NCI-H1436 treated with DMSO at 0.1 percent for 48 hours (cell line): Measurements from ENCODE around the gene PARP12.

Experiments
- DNase-seq: peaks from one replicate; lab custom pipeline; 2025; lab: John Stamatoyannopoulos, UW

Gene PARP12

GRCh38 chr7:139991911-139992310, 70.8 kb downstream of the PARP12 start:
- no peak for DNase-seq

DNA sequence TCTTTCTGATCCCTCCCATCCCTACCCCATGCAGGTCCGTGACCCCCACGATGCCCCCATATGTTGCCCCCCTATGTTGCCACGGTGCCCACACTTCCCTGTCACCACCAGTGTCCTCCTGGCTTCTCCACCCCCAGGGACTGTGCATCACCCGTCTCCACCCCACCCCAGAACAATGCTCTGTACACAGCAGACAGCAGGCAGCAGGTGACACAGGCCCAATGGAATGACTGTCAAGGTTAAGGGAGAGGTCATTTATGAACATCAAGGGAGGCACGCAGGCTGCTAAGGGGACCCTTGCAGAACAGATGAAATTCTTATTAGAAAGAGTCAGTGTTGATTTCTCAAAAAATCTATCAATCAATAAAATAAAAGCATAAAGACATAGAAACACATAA, 71.5 kb downstream of the PARP12 start:
- no peak for DNase-seq

DNA sequence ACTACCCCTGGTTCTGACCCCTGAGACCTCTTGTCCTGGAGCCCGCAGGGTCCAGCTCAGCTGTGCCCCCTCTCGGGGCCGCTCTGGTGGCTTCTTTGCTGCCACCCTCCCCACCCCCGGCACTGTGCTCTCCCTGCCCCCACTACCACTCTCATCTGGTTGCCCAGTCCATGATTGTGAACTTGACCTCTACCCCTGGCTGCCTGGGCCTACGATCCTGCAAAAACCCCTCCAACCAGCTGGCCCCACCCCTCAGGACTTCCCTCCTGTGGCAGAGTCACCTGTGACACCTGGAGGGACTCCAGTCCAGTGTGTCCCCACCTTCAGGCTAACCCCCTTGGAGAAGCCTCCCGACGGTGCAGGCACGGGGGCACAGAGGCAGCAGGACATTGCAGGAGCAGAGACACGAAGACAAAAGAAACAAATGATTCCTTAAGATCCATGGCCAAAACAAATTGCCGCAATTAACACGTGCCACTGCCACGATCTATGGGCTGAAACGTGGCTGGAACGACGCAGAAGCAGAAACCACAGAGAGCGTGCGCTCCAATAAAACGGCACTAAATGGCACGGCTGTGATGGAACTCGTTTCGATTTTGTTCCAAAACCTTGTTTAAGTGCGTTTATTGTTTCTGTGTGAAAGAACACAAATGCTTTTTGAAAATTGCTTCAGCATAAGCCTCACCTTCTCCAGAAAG, 72.0 kb downstream of the PARP12 start:
- no peak for DNase-seq

GRCh38 chr7:139990142-139990535, 72.6 kb downstream of the PARP12 start:
- no peak for DNase-seq

DNA sequence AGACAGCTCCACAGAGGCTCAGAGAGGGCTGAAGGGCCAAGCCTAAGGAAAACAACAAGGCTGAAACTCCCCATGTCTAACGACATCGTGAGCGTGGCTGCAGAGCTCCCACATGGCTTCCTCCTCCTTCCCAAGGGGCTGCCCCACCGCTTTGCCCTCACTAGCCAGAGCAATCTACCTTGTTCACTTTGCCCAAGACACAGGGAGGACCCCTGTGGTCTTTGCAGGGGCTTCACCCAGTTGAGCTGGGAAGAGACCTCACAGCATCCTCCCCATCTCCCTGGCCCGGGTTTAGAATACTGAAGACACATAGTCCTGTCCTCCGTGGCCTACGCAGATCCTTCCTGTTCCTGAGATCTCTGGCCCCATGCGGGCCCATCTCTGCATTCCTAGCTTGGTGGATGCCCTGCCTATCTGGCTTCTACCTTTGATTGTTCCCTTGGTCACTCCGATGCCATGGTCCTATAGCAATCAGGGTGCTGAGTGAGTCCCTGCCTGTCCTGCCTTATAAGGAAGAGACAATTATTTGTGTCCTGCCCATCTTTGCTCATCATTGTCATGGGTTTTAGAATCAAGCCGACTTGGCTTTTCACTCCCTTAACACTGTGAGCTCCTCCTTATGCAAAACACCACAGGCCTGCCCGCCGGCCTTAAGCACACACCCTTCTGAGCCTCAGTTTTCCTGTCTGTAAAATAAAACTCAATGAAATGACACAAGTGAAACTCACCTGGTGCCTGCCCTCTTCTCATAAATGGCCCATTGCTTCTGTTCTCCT, 73.2 kb downstream of the PARP12 start:
- DNase-seq = no peak

DNA sequence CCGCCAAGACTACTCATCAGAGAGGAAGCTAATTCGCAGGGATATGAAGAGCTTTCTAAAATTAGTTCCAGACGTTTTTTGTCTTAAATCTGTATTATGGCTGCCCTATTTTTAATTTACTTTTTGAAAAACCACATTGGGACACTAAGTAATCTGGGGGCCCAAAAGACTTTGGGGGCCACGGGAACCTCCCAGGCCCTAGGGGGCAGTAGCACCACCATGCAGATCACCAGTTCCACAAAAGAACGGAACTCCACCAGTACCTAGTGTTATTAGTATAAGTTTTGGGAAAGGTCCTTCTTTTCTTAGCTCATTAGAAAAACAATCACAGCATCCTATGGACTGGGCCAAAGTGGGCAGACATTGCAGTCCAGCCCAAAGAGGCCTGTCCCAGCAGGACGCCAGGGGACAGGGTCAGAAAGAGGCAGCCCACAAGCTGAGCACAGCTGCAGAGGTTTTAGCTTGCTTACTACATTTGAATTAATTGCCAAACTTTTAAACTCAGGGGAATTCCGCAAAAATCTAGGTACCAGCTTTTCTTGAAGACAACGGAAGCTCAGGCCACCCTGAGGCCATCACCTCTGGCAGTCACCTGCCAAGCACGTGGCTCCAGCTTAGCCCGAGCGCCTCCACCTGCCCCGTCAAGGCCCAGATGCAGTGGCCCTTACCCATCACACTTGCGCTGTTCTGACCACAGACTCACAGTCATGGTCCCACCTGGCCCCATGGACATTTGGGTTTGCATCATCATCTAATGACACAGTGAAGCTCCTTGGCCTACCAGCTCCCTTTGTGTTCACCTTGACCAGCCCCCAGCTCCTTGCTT, 74.8 kb downstream of the PARP12 start:
- no peak for DNase-seq

DNA sequence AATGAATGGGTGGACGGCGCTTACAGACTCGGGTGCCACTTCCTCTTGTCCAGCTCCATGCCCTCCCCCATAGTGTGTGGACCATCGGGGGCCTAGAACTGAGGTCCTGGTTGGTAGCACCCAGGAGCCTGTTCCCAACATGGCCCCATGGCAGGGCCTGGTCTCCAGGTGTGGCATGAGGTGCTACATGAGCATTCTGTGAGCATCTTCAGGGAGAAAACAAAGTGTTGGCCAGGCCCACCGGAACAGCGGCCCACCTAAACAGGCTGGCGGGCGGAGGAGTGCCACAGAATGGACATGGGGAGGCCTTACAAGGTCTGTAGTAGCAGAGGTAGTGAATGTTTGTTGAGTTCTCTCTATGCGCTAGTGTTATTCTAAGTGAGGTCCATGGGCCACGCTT, 76.9 kb downstream of the PARP12 start:
- DNase-seq = no peak

GRCh38 chr7:139984642-139985539, 77.9 kb downstream of the PARP12 start:
- DNase-seq = no peak

DNA sequence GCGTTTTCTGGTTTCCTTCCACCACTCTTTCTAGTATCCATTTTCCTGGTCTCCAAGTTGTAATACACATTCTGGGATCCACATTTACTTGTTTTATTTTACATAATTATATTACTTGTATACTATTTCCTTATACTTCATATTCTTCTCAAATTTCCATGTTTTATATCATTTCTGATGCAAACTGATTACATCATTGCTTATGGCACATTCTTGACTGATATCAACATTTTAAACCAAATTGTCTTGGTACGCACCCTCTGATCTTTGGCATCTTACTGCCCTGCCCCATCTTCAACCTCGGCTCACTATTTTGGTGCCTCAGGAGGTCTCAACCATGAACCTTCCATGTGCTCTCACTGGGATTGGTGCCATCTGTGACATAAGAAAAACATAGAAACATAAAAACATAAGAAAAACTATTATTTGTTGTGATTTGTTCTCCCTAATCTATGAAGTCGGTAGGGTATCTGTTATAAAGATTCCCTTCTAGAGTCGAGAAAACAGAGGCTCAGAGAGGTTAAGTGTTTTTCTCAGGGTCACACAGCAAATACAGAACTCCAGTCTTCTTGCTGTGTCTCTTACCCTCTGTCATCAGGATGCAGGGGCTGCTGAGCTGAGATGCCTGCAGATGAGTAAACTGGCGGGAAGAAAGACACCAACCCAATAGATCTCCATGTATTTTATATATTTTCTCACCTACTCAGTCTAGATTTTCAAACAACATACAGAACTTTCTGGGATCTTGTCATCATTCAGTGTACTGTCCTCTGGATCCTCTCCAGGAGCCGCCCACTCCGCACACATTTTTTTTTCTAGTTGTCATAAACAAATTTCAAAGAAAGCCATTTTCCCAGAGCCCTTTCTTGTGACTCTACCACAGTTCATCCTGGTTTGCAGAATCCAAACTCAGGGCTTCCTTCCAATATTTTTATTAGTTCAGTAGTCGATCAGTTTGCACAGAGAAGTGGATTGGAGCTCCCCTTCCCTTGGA, 79.5 kb downstream of the PARP12 start:
- DNase-seq = no peak

GRCh38 chr7:139981511-139981895, 81.2 kb downstream of the PARP12 start:
- no peak for DNase-seq

DNA sequence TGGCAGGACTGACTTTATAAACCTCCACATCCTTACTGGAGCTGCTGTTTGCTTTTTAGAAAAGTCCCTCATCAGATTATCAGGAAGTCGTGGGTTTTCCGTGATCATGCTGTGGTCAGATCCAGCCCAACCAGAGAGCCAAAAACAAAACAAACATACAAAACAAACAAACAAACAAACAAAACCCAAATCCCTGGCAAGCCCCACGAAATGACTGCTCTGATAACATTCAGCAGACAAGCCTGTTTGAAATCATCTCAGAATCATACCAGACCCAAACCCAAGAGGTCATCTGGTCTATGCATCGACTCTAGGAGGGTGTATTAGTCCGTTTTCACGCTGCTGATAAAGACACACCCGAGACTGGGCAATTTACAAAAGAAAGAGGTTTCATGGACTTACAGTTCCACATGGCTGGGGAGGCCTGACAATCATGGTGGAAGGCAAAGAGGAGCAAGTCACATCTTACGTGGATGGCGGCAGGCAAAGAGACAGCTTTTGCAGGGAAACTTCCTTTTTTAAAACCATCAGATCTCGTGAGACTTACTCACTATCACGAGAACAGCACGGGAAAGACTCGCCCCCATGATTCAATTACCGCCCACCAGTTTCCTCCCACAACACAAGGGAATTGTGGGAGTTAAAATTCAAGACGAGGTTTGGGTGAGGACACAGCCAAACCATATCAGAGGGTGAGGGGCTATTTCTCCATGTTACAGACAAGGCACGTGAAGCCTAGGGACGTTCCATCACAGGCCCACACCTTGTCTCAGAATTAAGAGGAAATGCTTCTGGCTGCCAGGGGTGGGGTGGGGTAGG, 85.7 kb downstream of the PARP12 start:
- DNase-seq = no peak

GRCh38 chr7:139976055-139976837, 86.5 kb downstream of the PARP12 start:
- DNase-seq = no peak

DNA sequence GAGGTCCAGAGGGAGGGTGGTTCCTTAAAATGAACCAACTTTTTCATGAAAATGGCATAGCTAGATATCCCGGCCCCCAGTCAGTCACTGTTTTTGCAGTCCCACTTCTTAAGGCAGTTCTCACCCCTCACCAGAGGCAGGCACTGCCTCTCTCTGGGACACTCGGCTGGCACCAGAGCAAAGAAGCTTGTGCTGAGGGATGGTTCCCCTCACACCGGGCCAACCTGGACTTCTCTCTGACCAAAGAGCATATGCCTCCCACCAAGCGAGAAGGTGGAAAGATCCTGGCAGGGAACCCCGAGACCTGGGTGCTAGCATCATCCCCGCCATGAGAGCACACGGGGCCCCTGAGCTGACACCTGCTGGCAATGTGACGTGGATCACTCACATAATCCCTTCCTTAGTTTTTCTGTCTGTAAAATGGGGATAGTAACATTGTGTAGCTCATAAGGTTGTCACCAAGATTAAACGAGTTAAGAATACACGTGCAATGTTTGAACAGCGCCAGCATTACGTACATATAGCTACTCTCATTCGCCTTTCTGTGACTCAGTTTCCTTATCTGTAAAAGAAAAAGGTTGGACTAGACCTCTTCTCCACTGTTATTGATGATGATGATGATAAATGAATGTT, 88.5 kb downstream of the PARP12 start:
- no peak for DNase-seq
